Endothelial cell of umbilical vein (primary cell): ENCODE data around the gene FAM53A. TPM values are rescaled to one million over a fixed set of nuclear protein-coding genes. Genes with fewer than 3 reads are reported as not detected.

ENCODE experiments used
- BruUV-seq: library from RNA; stranded (reverse); fragments of 400-500 nt; replicated peaks from 2 replicates; lab custom pipeline; 2021; lab: Mats Ljungman, UMichigan
- CTCF ChIA-PET: fragments of 300-600, 350-600 bp; sonication (Branson Sonifier 250); formaldehyde crosslinking; loops from one replicate; lab custom pipeline; 2021; ENCODE audit warnings: antibody characterized with exemption, inconsistent platforms; lab: Charles Lee
- POLR2A ChIA-PET: fragments of 300-600, 350-600 bp; sonication (Branson Sonifier 250); formaldehyde crosslinking; loops from one replicate; lab custom pipeline; 2021; ENCODE audit warnings: antibody characterized with exemption, inconsistent platforms; lab: Charles Lee
- DNase-seq: peaks from one replicate; pipeline ENCODE4 v3.0.0-alpha.2; 2011; ENCODE audit warnings: low read depth, low spot score
- FAIRE-seq: peaks from 2 replicates; lab custom pipeline; 2011; peaks lifted over from hg19 to GRCh38; lab: Jason Lieb, UNC
- H2AFZ ChIP-seq: 2 replicates; pipeline ENCODE4 v1.6.0; 2012; ENCODE audit warnings: low read depth, low read length, control low read depth, inconsistent platforms
- H3K27ac ChIP-seq: 2 replicates; pipeline ENCODE4 v1.5.1; 2011; ENCODE audit warnings: low read depth, mild to moderate bottlenecking, control low read depth, low read length, moderate library complexity; ENCODE audit not compliant: insufficient read depth
- H3K27me3 ChIP-seq, 2 experiments: 2 replicates each; pipeline versions ENCODE4 v1.6.0 to v1.6.1; 2011; ENCODE audit warnings: low read length in 2 of 2, mixed read lengths in 1 of 2; ENCODE audit not compliant: control insufficient read depth in 2 of 2, insufficient read depth in 2 of 2
- H3K36me3 ChIP-seq, 2 experiments: 2 replicates in 1 of 2; 3 replicates in 1 of 2; pipeline ENCODE4 v1.5.1; 2011; ENCODE audit warnings: low read length in 2 of 2, mild to moderate bottlenecking in 1 of 2, moderate library complexity in 1 of 2; ENCODE audit not compliant: control insufficient read depth in 2 of 2, insufficient read depth in 2 of 2; ENCODE audit errors: extremely low read depth in 1 of 2
- H3K4me1 ChIP-seq: 3 replicates; pipeline ENCODE4 v1.5.1; 2011; ENCODE audit warnings: mild to moderate bottlenecking, low read length; ENCODE audit not compliant: control insufficient read depth, insufficient read depth; ENCODE audit errors: extremely low read depth
- H3K4me2 ChIP-seq: 2 replicates; pipeline ENCODE4 v1.6.1; 2011; ENCODE audit warnings: low read length, control low read depth, mixed read lengths; ENCODE audit not compliant: insufficient read depth
- H3K4me3 ChIP-seq, 3 experiments: fragments of 200-600 bp in 1 of 3; sonication (generic), shearing (Covaris generic) in 1 of 3; replicated peaks in 1 of 3; 2 replicates each; pipeline ENCODE4 v1.5.1; 2011 to 2016; ENCODE audit warnings: control low read depth in 3 of 3, low read length in 3 of 3, mild to moderate bottlenecking in 2 of 3, inconsistent platforms in 1 of 3, low read depth in 1 of 3, moderate library complexity in 1 of 3; ENCODE audit not compliant: insufficient read depth in 1 of 3
- H3K79me2 ChIP-seq: 2 replicates; pipeline ENCODE4 v1.6.0; 2012; ENCODE audit warnings: low read length, inconsistent platforms; ENCODE audit not compliant: control insufficient read depth, insufficient read depth
- H3K9ac ChIP-seq: replicated peaks from 2 replicates; pipeline ENCODE3; 2011; ENCODE audit warnings: low read length, control low read depth; ENCODE audit not compliant: insufficient read depth; ENCODE audit errors: extremely low read depth
- H3K9me1 ChIP-seq: replicated peaks from 3 replicates; pipeline ENCODE4 v1.6.0; 2011; ENCODE audit warnings: mild to moderate bottlenecking, low read length; ENCODE audit not compliant: control insufficient read depth, insufficient read depth; ENCODE audit errors: extremely low read depth
- H3K9me3 ChIP-seq: replicated peaks from 2 replicates; pipeline ENCODE4 v1.5.1; 2012; ENCODE audit warnings: low read length, inconsistent platforms; ENCODE audit not compliant: control insufficient read depth, insufficient read depth
- H4K20me1 ChIP-seq: replicated peaks from 2 replicates; pipeline ENCODE3; 2011; ENCODE audit warnings: mild to moderate bottlenecking, low read length; ENCODE audit not compliant: control insufficient read depth, insufficient read depth; ENCODE audit errors: extremely low read depth
- EZH2 ChIP-seq: IDR thresholded peaks from 2 replicates; pipeline ENCODE4 v1.6.1; 2012; ENCODE audit warnings: borderline replicate concordance, low read depth, mild to moderate bottlenecking, moderate library complexity, low read length, inconsistent platforms; ENCODE audit not compliant: severe bottlenecking
- FOS ChIP-seq: IDR thresholded peaks from 2 replicates; pipeline ENCODE4 v1.6.1; 2011; ENCODE audit warnings: mild to moderate bottlenecking, low read length, moderate library complexity, borderline replicate concordance; ENCODE audit not compliant: insufficient read depth
- GATA2 ChIP-seq: IDR thresholded peaks from 2 replicates; pipeline ENCODE4 v1.7.0; 2011; ENCODE audit warnings: low read depth, mild to moderate bottlenecking, moderate library complexity, mixed read lengths, low read length; ENCODE audit not compliant: insufficient read length, insufficient read depth
- JUN ChIP-seq: IDR thresholded peaks from 2 replicates; pipeline ENCODE4 v1.6.1; 2011; ENCODE audit warnings: borderline replicate concordance, low read depth; ENCODE audit not compliant: insufficient read length, insufficient read depth
- MYC ChIP-seq: IDR thresholded peaks from one replicate; pipeline ENCODE4 v1.6.1; 2011; ENCODE audit warnings: mild to moderate bottlenecking, low read depth, low read length
- POLR2A ChIP-seq: IDR thresholded peaks from 2 replicates; pipeline ENCODE4 v1.6.1; 2012; ENCODE audit warnings: low read depth, mild to moderate bottlenecking, control low read depth, low read length
- POLR2AphosphoS5 ChIP-seq: IDR thresholded peaks from 2 replicates; pipeline ENCODE4 v1.6.1; 2012; ENCODE audit warnings: low read depth, mild to moderate bottlenecking, control low read depth, low read length, moderate library complexity; ENCODE audit not compliant: insufficient read depth
- dilution Hi-C: fragments of 300-500 bp; cut with MboI; formaldehyde crosslinking; loops from one replicate; pipeline ENCODE4 v1.15.0; 2019; ENCODE audit warnings: low sequenced_read_pairs; ENCODE audit not compliant: extremely low pct_ligation_motif_present
- intact Hi-C: fragments of 100-400 bp; cut with micrococcal nuclease; formaldehyde crosslinking; loops from one replicate; pipeline ENCODE4 v1.10.0; 2022
- polyA plus RNA-seq, 4 experiments: library from polyadenylated mRNA; depleted of rRNA in 3 of 4; stranded (reverse) in 3 of 4; unstranded in 1 of 4; fragments of >200 nt; gene quantifications; 2 replicates each; pipeline versions ENCODE4 v1.2.1 to v1.2.3, GENCODE V29; 2011 to 2012; ENCODE audit warnings: missing spikeins in 1 of 4
- total RNA-seq: library from RNA; stranded (reverse); gene quantifications from 2 replicates; pipeline ENCODE4 v1.2.3, GENCODE V29; 2021
- TF ChIP-seq, protein P1 (sequence below): IDR thresholded peaks from 2 replicates; pipeline ENCODE4 v1.6.1; 2011; ENCODE audit not compliant: insufficient read depth, insufficient read length
- TF ChIP-seq, protein P2 (sequence below), 2 donors: IDR thresholded peaks; 1 replicate in 1 of 2; 2 replicates in 1 of 2; pipeline ENCODE4 v1.5.1; 2011; ENCODE audit warnings: low read length in 2 of 2, mild to moderate bottlenecking in 2 of 2, moderate library complexity in 2 of 2, control low read depth in 1 of 2, inconsistent platforms in 1 of 2, low read depth in 1 of 2; ENCODE audit not compliant: insufficient read depth in 1 of 2; ENCODE audit errors: extremely low read depth in 1 of 2

Gene FAM53A
- total and polyA plus RNA-seq, 2 donors (not counting 3 experiments of a cell fraction or from before 2014, with no cell fraction given) = 1.3 to 1.7 TPM

DNA sequence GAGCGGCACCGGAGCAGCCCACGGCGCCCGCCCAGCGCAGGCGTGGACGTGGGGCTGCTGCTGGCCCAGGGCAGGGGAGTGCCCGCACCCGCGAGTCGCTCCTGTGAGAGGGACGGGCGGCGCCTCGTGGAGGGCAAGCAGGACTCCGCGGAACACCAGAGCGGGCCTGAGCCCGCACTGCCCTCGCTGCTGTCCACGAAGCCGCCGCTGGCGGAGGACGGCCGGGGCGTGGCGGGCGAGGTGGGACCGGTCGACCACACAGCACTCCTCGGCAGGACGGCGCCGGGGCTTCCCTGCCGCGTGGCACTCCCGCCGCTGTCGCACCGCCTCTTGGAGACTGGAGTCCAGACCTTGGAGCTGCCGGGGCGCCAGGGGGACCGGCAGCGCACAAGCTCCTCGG lies 29.0 kb downstream of the FAM53A start:
- Histone ChIP-seq H3K9me3 (no peaks in the 10 kb centered on the region), H3K9me1 (no peaks in the 10 kb centered on the region), H3K36me3 (no peaks in the 10 kb centered on the region), H3K27me3 (no peaks in the 10 kb centered on the region), H3K4me3 (no peak overlapping the region), H2AFZ (no peak overlapping the region), H3K9ac (no peak overlapping the region), H3K4me1 (no peaks in the 10 kb centered on the region), H3K79me2 (no peaks in the 10 kb centered on the region), H3K27ac (no peak overlapping the region), H3K4me2 (no peak overlapping the region), H4K20me1 (no peaks in the 10 kb centered on the region)
- TF ChIP-seq POLR2AphosphoS5 = no peak
- no peak for FAIRE-seq
- DNase-seq = no peak
- no TSS peak for BruUV-seq
- CTCF ChIA-PET = no interaction called here
- intact Hi-C loops (no loop called here), dilution Hi-C loops (no loop called here)
- POLR2A ChIA-PET = no interaction called here

DNA sequence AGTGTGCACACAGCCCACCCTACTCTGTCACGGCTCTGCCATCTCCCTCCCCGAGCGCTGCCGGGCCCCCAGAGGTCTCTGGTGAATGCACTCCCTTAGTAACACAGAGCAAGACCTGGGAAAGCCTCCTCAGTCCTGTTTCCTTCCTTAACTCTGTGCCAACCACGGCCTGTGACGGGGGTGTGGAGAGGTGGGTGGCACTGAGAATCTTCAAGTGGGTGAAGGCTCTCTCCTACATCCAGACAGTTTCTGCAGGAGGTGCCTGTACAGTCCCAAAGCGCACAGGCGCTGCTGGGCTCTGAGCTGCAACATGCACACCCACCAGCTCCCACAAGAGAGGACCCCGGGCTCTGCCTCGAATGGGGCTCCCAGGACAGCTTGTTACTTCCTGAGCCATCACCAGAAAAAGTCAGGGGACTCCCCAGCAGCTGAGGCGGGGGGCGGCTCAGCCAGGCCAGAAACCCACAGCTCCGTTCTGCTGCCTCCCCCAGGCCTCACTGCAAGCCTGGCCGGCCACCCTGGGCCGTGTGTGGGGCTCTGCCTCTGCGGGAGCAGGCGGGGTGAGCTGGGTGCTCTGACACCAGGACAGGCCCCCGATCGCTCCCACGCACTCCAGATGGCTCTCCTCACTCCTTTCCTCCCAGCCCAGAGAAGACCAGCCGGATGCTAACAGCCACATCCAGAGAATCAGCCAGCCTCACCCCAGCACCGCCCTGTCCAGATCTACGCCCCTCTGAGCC lies 29.7 kb downstream of the FAM53A start:
- TF ChIP-seq, protein P1, sequence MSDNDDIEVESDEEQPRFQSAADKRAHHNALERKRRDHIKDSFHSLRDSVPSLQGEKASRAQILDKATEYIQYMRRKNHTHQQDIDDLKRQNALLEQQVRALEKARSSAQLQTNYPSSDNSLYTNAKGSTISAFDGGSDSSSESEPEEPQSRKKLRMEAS = no peak
- no peak for TF ChIP-seq FOS
- TF ChIP-seq, protein P2, sequence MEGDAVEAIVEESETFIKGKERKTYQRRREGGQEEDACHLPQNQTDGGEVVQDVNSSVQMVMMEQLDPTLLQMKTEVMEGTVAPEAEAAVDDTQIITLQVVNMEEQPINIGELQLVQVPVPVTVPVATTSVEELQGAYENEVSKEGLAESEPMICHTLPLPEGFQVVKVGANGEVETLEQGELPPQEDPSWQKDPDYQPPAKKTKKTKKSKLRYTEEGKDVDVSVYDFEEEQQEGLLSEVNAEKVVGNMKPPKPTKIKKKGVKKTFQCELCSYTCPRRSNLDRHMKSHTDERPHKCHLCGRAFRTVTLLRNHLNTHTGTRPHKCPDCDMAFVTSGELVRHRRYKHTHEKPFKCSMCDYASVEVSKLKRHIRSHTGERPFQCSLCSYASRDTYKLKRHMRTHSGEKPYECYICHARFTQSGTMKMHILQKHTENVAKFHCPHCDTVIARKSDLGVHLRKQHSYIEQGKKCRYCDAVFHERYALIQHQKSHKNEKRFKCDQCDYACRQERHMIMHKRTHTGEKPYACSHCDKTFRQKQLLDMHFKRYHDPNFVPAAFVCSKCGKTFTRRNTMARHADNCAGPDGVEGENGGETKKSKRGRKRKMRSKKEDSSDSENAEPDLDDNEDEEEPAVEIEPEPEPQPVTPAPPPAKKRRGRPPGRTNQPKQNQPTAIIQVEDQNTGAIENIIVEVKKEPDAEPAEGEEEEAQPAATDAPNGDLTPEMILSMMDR (IDR thresholded peaks at IDR 0.05; ENCODE audit: extremely low read depth in 1 of 2, insufficient read depth in 1 of 2, low read depth in 1 of 2, low read length in 2 of 2) = no peak
- no peak for TF ChIP-seq POLR2AphosphoS5
- TF ChIP-seq EZH2 = no peak
- no peak for TF ChIP-seq JUN
- no peak for TF ChIP-seq POLR2A
- no peak for TF ChIP-seq MYC
- TF ChIP-seq GATA2 = no peak
- H3K9ac ChIP-seq = no peak overlapping the region
- ChIA-PET POLR2A (no interaction called here), CTCF (interaction anchor here (1.3 kb wide), 1 partner anchor 39 kb away, joined by 5 read pairs; no protein-coding TSS in a partner anchor)
- H3K27me3 ChIP-seq = no peaks in the 10 kb centered on the region
- no peaks in the 10 kb centered on the region for H3K9me1 ChIP-seq
- H3K9me3 ChIP-seq = no peaks in the 10 kb centered on the region
- BruUV-seq = no TSS peak
- no peak for DNase-seq
- no peaks in the 10 kb centered on the region for H3K4me1 ChIP-seq
- no peak for FAIRE-seq
- H3K4me3 ChIP-seq = no peak overlapping the region
- H3K79me2 ChIP-seq = no peaks in the 10 kb centered on the region
- no peak overlapping the region for H3K4me2 ChIP-seq
- no peaks in the 10 kb centered on the region for H3K36me3 ChIP-seq
- no peaks in the 10 kb centered on the region for H4K20me1 ChIP-seq
- no peak overlapping the region for H3K27ac ChIP-seq
- no peak overlapping the region for H2AFZ ChIP-seq
- intact Hi-C loops = no loop called here
- dilution Hi-C loops = no loop called here
